Activated T-helper 1 cell treated with Interleukin-2 at 50 U/mL for 16 hours (primary cell): ENCODE results near the gene SGK2.
"Not testable (repeated sequence)": the region's sequence is repeated elsewhere in the genome, so short reads cannot be mapped to it uniquely, and the experiment has no call there.

Experiments
- DNase-seq: peaks from one replicate; pipeline ENCODE4 v3.0.0-alpha.2; 2020; ENCODE audit warnings: low read depth

The SGK2 gene

GRCh38 chr20:43603124-43603523 lies 44.3 kb downstream of the SGK2 start:
- DNase-seq: no peak

- no peak for DNase-seq
Observed at GRCh38 chr20:43605715-43606114, 46.9 kb downstream of the SGK2 start.

- DNase-seq: not testable (repeated sequence)
Observed at GRCh38 chr20:43607278-43607677, 48.5 kb downstream of the SGK2 start.

DNA sequence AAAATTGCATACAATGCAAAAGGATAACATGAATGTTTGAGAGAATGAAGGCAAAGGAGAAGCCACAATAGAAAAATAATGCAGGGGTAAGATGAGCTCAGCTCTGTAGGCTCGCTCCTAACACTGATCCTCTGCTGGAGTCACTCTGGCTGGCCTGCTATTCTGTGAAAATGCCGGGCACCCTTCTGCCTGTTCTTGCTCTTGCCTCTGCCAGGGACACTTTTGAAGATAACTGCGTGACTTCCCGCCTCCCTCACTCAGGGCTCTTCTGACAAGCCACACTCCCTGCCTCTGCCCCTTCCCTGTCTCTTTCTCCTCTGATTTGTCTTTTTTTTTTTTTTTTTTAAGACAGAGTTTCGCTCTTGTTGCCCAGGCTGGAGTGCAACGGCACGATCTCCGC lies 72.8 kb downstream of the SGK2 start:
- DNase-seq: no peak
